Measurements from ENCODE around the gene TJP1. TPM values are rescaled to one million over a fixed set of nuclear protein-coding genes. Genes with fewer than 3 reads are reported as not detected.

The TJP1 gene
- 39.4 to 70.0 TPM (median 54.7 TPM) in 3 replicates for polyA plus RNA-seq
- polyA plus RNA-seq (2011; ENCODE audit: low read depth) = 115 TPM
- polyA plus RNA-seq (2011; cell fraction: cytosol; rRNA removed) = 28.7 and 46.3 TPM in 2 replicates
- polyA plus RNA-seq (2011; cell fraction: nucleus; rRNA removed) = 76.1 and 86.3 TPM in 2 replicates
- polyA plus RNA-seq (2012; ENCODE audit: low replicate concordance) = 49.3 and 56.8 TPM in 2 replicates
- 63.8 to 113 TPM (median 72.8 TPM) in 3 replicates for polyA minus RNA-seq
- 37.4 TPM for polyA minus RNA-seq (2011; cell fraction: cytosol; rRNA and poly(A)+ RNA removed)
- 77.6 and 146 TPM in 2 replicates for polyA minus RNA-seq (2011; cell fraction: nucleus; rRNA and poly(A)+ RNA removed)

DNA sequence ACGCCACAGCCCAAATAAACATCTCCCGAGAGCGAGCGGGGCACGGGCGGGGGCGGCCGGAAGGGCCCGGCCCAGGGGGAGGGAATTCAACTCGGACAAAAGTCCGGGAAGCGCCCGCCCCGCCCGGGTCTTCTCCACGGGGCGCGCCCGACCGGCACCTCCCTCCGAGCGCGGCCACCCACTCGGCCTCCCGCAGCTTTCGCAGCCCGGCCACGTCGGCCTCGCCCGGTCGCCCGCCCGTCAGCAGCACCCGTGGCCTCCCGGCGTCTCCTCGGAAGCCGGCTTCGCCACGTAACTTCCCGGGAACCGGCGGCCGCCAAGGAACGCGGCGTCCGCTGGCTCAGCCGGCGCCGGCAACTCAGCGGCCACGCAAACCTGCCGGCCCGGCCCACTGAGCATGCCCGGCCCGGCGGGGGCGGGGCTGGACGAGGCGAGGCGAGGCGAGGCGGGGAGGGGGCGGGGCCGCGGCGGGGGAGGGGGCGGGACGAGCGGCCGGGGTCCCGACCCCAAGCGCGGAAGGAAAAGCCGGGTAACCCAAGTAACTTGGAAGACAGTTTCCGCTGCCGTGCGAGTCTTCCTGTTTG is at the start of gene TJP1:
Gene TJP1 (minus strand): TSS at position 369 of the 584 bp plus-strand sequence. CDS start 440 bp downstream, outside the sequence.
- no peak for FAIRE-seq
- dilution Hi-C loops (cut with MboI; ENCODE audit: extremely low pct_ligation_motif_present, low sequenced_read_pairs) = no loop called here
- TF ChIP-seq EZH2 (IDR thresholded peaks at IDR 0.05; ENCODE audit: low read length) = no peak
- TF ChIP-seq, protein P1, sequence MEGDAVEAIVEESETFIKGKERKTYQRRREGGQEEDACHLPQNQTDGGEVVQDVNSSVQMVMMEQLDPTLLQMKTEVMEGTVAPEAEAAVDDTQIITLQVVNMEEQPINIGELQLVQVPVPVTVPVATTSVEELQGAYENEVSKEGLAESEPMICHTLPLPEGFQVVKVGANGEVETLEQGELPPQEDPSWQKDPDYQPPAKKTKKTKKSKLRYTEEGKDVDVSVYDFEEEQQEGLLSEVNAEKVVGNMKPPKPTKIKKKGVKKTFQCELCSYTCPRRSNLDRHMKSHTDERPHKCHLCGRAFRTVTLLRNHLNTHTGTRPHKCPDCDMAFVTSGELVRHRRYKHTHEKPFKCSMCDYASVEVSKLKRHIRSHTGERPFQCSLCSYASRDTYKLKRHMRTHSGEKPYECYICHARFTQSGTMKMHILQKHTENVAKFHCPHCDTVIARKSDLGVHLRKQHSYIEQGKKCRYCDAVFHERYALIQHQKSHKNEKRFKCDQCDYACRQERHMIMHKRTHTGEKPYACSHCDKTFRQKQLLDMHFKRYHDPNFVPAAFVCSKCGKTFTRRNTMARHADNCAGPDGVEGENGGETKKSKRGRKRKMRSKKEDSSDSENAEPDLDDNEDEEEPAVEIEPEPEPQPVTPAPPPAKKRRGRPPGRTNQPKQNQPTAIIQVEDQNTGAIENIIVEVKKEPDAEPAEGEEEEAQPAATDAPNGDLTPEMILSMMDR (optimal IDR thresholded peaks at IDR 0.05 in 1 of 3, IDR thresholded peaks at IDR 0.05 in 1 of 3, conservative IDR thresholded peaks at IDR 0.05 in 1 of 3; ENCODE audit: extremely low read depth in 1 of 3, insufficient read depth in 2 of 3, low read length in 3 of 3) = no peak

DNA sequence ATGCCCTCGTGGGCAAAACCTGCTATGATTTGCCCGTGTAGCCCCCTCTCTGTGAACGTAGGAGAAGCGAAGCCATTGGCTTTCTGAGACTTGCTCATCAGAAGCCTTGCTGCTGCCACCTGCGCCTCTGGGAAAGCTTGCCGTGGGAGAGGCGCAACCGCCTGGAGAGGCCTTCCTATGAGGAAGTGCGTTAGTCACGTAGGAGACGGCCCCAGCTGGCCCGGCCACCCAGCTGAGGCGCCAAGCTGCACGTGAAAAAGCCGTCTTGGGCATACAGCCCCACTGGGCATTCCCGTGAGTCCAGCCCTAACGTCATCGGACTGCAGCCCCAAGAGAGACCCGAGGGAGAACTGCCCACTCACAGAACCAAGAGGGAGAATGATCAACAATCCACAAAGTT is 49.1 kb upstream of the TJP1 start:
- no peak for TF ChIP-seq EZH2 (IDR thresholded peaks at IDR 0.05; ENCODE audit: low read length)
- TF ChIP-seq, protein P1 (optimal IDR thresholded peaks at IDR 0.05 in 1 of 3, IDR thresholded peaks at IDR 0.05 in 1 of 3, conservative IDR thresholded peaks at IDR 0.05 in 1 of 3; ENCODE audit: extremely low read depth in 1 of 3, insufficient read depth in 2 of 3, low read length in 3 of 3) = no peak
- FAIRE-seq (no peak), DNase-seq (ENCODE audit: low read depth, low spot score) (no peak)
- Histone ChIP-seq H3K9ac (ENCODE audit: control insufficient read depth, extremely low read depth, insufficient read depth, low read length) (no peak overlapping the region), H3K4me3 (ENCODE audit: control insufficient read depth in 2 of 3, extremely low read depth in 1 of 3, insufficient read depth in 2 of 3, low read depth in 1 of 3, low read length in 3 of 3) (no peak overlapping the region), H4K20me1 (ENCODE audit: control insufficient read depth, extremely low read depth, insufficient read depth, low read length) (no peaks in the 10 kb centered on the region), H3K9me3 (ENCODE audit: control insufficient read depth, low read depth, low read length) (no peaks in the 10 kb centered on the region), H3K36me3 (ENCODE audit: control insufficient read depth in 2 of 2, extremely low read depth in 1 of 2, insufficient read depth in 2 of 2, low read length in 2 of 2) (no peaks in the 10 kb centered on the region), H3K27me3 (ENCODE audit: control insufficient read depth, extremely low read depth, insufficient read depth, low read length) (no peaks in the 10 kb centered on the region), H3K79me2 (ENCODE audit: control insufficient read depth, insufficient read depth, low read length) (no peaks in the 10 kb centered on the region), H3K9me1 (ENCODE audit: control insufficient read depth, extremely low read depth, insufficient read depth, low read length) (no peaks in the 10 kb centered on the region), H2AFZ (ENCODE audit: control insufficient read depth, low read length) (no peak overlapping the region), H3K4me2 (ENCODE audit: control insufficient read depth, extremely low read depth, insufficient read depth, low read depth, low read length) (no peak overlapping the region), H3K27ac (ENCODE audit: control insufficient read depth, insufficient read depth, low read length) (no peak overlapping the region), H3K4me1 (ENCODE audit: control insufficient read depth, extremely low read depth, insufficient read depth, low read length) (peaks cover 3% of the 10 kb centered on the region)
- dilution Hi-C loops (cut with MboI; ENCODE audit: extremely low pct_ligation_motif_present, low sequenced_read_pairs) = no loop called here

More for the DNA sequence above, at the start of gene TJP1:
- H4K20me1 ChIP-seq (ENCODE audit: control insufficient read depth, extremely low read depth, insufficient read depth, low read length) = peaks cover 3% of the 10 kb centered on the region
- no peak for DNase-seq (ENCODE audit: low read depth, low spot score)
- peak within 1 kb of the TSS; percentile 94 for H3K27ac ChIP-seq (ENCODE audit: control insufficient read depth, insufficient read depth, low read length)
- H3K9ac ChIP-seq (ENCODE audit: control insufficient read depth, extremely low read depth, insufficient read depth, low read length) = peak within 1 kb of the TSS; percentile 88
- peaks cover 44% of the 10 kb centered on the region for H3K79me2 ChIP-seq (ENCODE audit: control insufficient read depth, insufficient read depth, low read length)
- H3K4me1 ChIP-seq (ENCODE audit: control insufficient read depth, extremely low read depth, insufficient read depth, low read length) = peaks cover 33% of the 10 kb centered on the region
- H3K36me3 ChIP-seq (ENCODE audit: control insufficient read depth in 2 of 2, extremely low read depth in 1 of 2, insufficient read depth in 2 of 2, low read length in 2 of 2) = no peaks in the 10 kb centered on the region
- H3K9me1 ChIP-seq (ENCODE audit: control insufficient read depth, extremely low read depth, insufficient read depth, low read length) = no peaks in the 10 kb centered on the region
- peak within 1 kb of the TSS; percentile 64 to 92 (median 90) for H3K4me3 ChIP-seq (ENCODE audit: control insufficient read depth in 2 of 3, extremely low read depth in 1 of 3, insufficient read depth in 2 of 3, low read depth in 1 of 3, low read length in 3 of 3)
- H3K27me3 ChIP-seq (ENCODE audit: control insufficient read depth, extremely low read depth, insufficient read depth, low read length) = no peaks in the 10 kb centered on the region
- no peaks in the 10 kb centered on the region for H3K9me3 ChIP-seq (ENCODE audit: control insufficient read depth, low read depth, low read length)
- H3K4me2 ChIP-seq (ENCODE audit: control insufficient read depth, extremely low read depth, insufficient read depth, low read depth, low read length) = peak within 1 kb of the TSS; percentile 94
- H2AFZ ChIP-seq (ENCODE audit: control insufficient read depth, low read length) = peak within 1 kb of the TSS; percentile 93
